H9 (cell line): Measurements from ENCODE around the gene CYP2W1. TPM values are rescaled to one million over a fixed set of nuclear protein-coding genes. Genes with fewer than 3 reads are reported as not detected.
A peak's percentile ranks its signal among the peaks of the same experiment; 100 is the strongest.

Source experiments
- DNase-seq: peaks from one replicate; pipeline ENCODE4 v3.0.0-alpha.2; 2017
- H2AFZ ChIP-seq: one replicate; pipeline ENCODE4 v1.6.1; 2013; ENCODE audit warnings: mild to moderate bottlenecking, low read length, control low read depth, moderate library complexity
- H2AK5ac ChIP-seq: 2 replicates; pipeline ENCODE4 v1.6.1; 2013; ENCODE audit warnings: low read length, control low read depth, mixed read lengths; ENCODE audit not compliant: insufficient read length
- H2BK120ac ChIP-seq: one replicate; pipeline ENCODE4 v1.6.1; 2013; ENCODE audit warnings: low read depth, mild to moderate bottlenecking, low read length, control low read depth, inconsistent platforms; ENCODE audit not compliant: poor library complexity, severe bottlenecking
- H2BK12ac ChIP-seq: 2 replicates; pipeline ENCODE4 v1.6.1; 2013; ENCODE audit warnings: low read length, control low read depth, mixed read lengths, low read depth; ENCODE audit not compliant: insufficient read length
- H2BK15ac ChIP-seq: 2 replicates; pipeline ENCODE4 v1.6.1; 2013; ENCODE audit warnings: low read depth, low read length, control low read depth
- H2BK20ac ChIP-seq: one replicate; pipeline ENCODE4 v1.6.1; 2013; ENCODE audit warnings: low read depth, mild to moderate bottlenecking, low read length, control low read depth, inconsistent platforms; ENCODE audit not compliant: poor library complexity, severe bottlenecking
- H2BK5ac ChIP-seq: 2 replicates; pipeline ENCODE4 v1.6.1; 2013; ENCODE audit warnings: low read length, control low read depth, mixed read lengths; ENCODE audit not compliant: insufficient read length
- H3K14ac ChIP-seq: 2 replicates; pipeline ENCODE4 v1.6.1; 2013; ENCODE audit warnings: low read length, control low read depth; ENCODE audit not compliant: insufficient read depth
- H3K18ac ChIP-seq: 2 replicates; pipeline ENCODE4 v1.6.1; 2013; ENCODE audit warnings: low read depth, mild to moderate bottlenecking, mixed read lengths, low read length, control low read depth; ENCODE audit not compliant: insufficient read length
- H3K23ac ChIP-seq: 2 replicates; pipeline ENCODE4 v1.6.1; 2013; ENCODE audit warnings: low read length, control low read depth, mixed read lengths, low read depth; ENCODE audit not compliant: insufficient read length
- H3K23me2 ChIP-seq: 2 replicates; pipeline ENCODE4 v1.6.1; 2013; ENCODE audit warnings: low read depth, mild to moderate bottlenecking, mixed read lengths, low read length, control low read depth; ENCODE audit not compliant: insufficient read length, poor library complexity, severe bottlenecking
- H3K27ac ChIP-seq: 2 replicates; pipeline ENCODE4 v1.5.1; 2013; ENCODE audit warnings: low read length, control low read depth, mixed read lengths, low read depth; ENCODE audit not compliant: insufficient read length
- H3K27me3 ChIP-seq: 2 replicates; pipeline ENCODE4 v1.6.1; 2013; ENCODE audit warnings: low read length, control low read depth, inconsistent platforms; ENCODE audit not compliant: insufficient read depth
- H3K4ac ChIP-seq: 2 replicates; pipeline ENCODE4 v1.6.1; 2013; ENCODE audit warnings: low read depth, mild to moderate bottlenecking, control low read depth, inconsistent platforms, low read length, moderate library complexity
- H3K4me1 ChIP-seq: 2 replicates; pipeline ENCODE4 v1.6.1; 2013; ENCODE audit warnings: low read length, control low read depth, inconsistent platforms; ENCODE audit not compliant: insufficient read depth
- H3K4me2 ChIP-seq: 2 replicates; pipeline ENCODE4 v1.6.1; 2013; ENCODE audit warnings: low read length, control low read depth, mixed read lengths; ENCODE audit not compliant: insufficient read length, insufficient read depth
- H3K56ac ChIP-seq: 2 replicates; pipeline ENCODE4 v1.6.1; 2013; ENCODE audit warnings: low read depth, mild to moderate bottlenecking, mixed read lengths, low read length, control low read depth; ENCODE audit not compliant: insufficient read length
- H3K79me1 ChIP-seq: 2 replicates; pipeline ENCODE4 v1.6.1; 2013; ENCODE audit warnings: low read depth, mild to moderate bottlenecking, moderate library complexity, low read length, control low read depth, inconsistent platforms; ENCODE audit not compliant: insufficient read depth, poor library complexity, severe bottlenecking
- H3K79me2 ChIP-seq: 2 replicates; pipeline ENCODE4 v1.6.1; 2013; ENCODE audit warnings: low read length, control low read depth, inconsistent platforms; ENCODE audit not compliant: insufficient read depth
- H3K9ac ChIP-seq: 2 replicates; pipeline ENCODE4 v1.6.1; 2013; ENCODE audit warnings: low read length, control low read depth, mixed read lengths; ENCODE audit not compliant: insufficient read length; ENCODE audit errors: extremely low read depth
- H3K9me3 ChIP-seq: one replicate; pipeline ENCODE4 v1.6.1; 2013; ENCODE audit warnings: low read depth, low read length, inconsistent platforms; ENCODE audit not compliant: control insufficient read depth
- H3T11ph ChIP-seq: one replicate; pipeline ENCODE4 v1.6.1; 2013; ENCODE audit warnings: mild to moderate bottlenecking, low read length, control low read depth, inconsistent platforms
- H4K20me1 ChIP-seq: one replicate; pipeline ENCODE4 v1.6.1; 2013; ENCODE audit not compliant: control insufficient read depth, insufficient read length, insufficient read depth
- H4K5ac ChIP-seq: 2 replicates; pipeline ENCODE4 v1.6.1; 2013; ENCODE audit warnings: low read depth, mild to moderate bottlenecking, mixed read lengths, low read length, control low read depth; ENCODE audit not compliant: insufficient read length
- H4K8ac ChIP-seq: replicated peaks from 2 replicates; pipeline ENCODE4 v1.6.1; 2013; ENCODE audit warnings: low read length, control low read depth, mixed read lengths, low read depth; ENCODE audit not compliant: insufficient read length
- H4K91ac ChIP-seq: 2 replicates; pipeline ENCODE4 v1.6.1; 2013; ENCODE audit warnings: low read depth, mild to moderate bottlenecking, moderate library complexity, mixed read lengths, low read length, control low read depth; ENCODE audit not compliant: insufficient read length
- H3K27ac Mint-ChIP-seq, 3 experiments: 2 replicates in 2 of 3; 3 replicates in 1 of 3; pipeline ENCODE4 v1.8.0; 2020 to 2021; ENCODE audit warnings: mixed read lengths in 3 of 3, mild to moderate bottlenecking in 1 of 3, moderate library complexity in 1 of 3
- H3K27me3 Mint-ChIP-seq: 2 replicates; pipeline ENCODE4 v1.8.0; 2021; ENCODE audit warnings: low read depth, mild to moderate bottlenecking, moderate library complexity, mixed read lengths
- H3K36me3 Mint-ChIP-seq, 3 experiments: 2 replicates in 2 of 3; 3 replicates in 1 of 3; pipeline ENCODE4 v1.8.0; 2020 to 2021; ENCODE audit warnings: low read depth in 3 of 3, mixed read lengths in 3 of 3; ENCODE audit not compliant: insufficient read depth in 1 of 3
- H3K4me1 Mint-ChIP-seq, 2 experiments: 2 replicates each; pipeline ENCODE4 v1.8.0; 2020; ENCODE audit warnings: mixed read lengths in 2 of 2
- H3K4me3 Mint-ChIP-seq, 2 experiments: 2 replicates in 1 of 2; 3 replicates in 1 of 2; pipeline ENCODE4 v1.8.0; 2020 to 2021; ENCODE audit warnings: mild to moderate bottlenecking in 2 of 2, mixed read lengths in 2 of 2, moderate library complexity in 1 of 2
- H3K9me3 Mint-ChIP-seq, 2 experiments: 2 replicates in 1 of 2; 3 replicates in 1 of 2; pipeline ENCODE4 v1.8.0; 2020; ENCODE audit warnings: mild to moderate bottlenecking in 2 of 2, mixed read lengths in 2 of 2, moderate library complexity in 1 of 2
- CTCF ChIP-seq: fragments of 200-600 bp; sonication (generic); conservative IDR thresholded peaks from 3 replicates; pipeline ENCODE4 v1.8.0; 2021; ENCODE audit warnings: antibody characterized with exemption, mild to moderate bottlenecking
- WGBS: extraction: QIAGEN DNeasy Blood & Tissue Kit; methylation state at CpG from one replicate; pipeline ENCODE4 v1.1.7; 2013; ENCODE audit warnings: missing lambda C conversion rate, low lambda C conversion rate, mixed read lengths; ENCODE audit not compliant: insufficient read length; ENCODE audit errors: extremely low coverage; 5-methylcytosine and 5-hydroxymethylcytosine counted together
- total RNA-seq: library from RNA; stranded (reverse); gene quantifications from 2 replicates; pipeline ENCODE4 v1.2.1, GENCODE V29; 2021

CYP2W1 gene
- total RNA-seq, 1 experiment from 2014 or later, result not detected

DNA sequence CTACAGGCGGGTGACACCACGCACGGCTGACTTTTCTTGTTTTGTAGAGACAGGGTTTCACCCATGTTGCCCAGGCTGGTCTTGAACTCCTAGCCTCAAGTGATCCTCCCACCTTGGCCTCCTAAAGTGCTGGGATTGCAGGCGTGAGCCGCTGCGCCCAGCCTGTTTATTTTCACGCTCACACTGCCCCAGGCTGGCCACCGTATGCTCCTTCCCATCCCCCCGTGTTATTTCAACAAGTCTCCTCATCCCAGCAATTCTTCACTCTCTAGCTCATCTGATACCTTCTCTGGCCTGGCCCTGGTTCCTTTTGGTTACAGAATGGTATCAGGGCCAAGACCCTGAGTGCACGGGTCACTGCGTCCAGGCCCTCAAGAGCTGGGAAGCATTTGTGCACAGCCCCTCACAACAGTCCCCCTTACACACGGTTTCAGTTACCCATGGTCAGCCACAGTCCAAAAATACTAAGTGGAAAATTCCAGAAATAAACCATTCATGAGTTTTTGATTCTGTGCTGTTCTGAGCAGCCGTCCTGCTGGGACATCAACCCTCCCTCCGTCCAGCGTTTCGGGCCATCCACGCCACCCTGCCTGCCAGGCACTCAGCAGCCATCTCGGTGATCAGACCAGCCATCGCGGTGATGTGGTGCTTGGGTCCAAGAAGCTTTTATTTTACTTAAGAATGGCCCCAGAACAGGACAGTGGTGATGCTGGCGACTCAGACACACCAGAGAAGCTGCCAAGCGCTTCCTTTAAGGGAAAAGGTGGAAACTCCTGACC lies 16.5 kb upstream of the CYP2W1 start:
- no peak overlapping the region for H3K27ac ChIP-seq
- peaks cover 2% of the 10 kb centered on the region; the same call in 1 of the 2 replicates for H3K27me3 Mint-ChIP-seq
- no peak overlapping the region for H4K8ac ChIP-seq
- no peak for TF ChIP-seq CTCF
- H4K91ac ChIP-seq, result no peak overlapping the region
- no peak overlapping the region for H3T11ph ChIP-seq
- no peak overlapping the region for H3K4me2 ChIP-seq
- H3K9ac ChIP-seq, result no peak overlapping the region
- peaks cover 0 to 36% (median 36%) of the 10 kb centered on the region in 3 experiments for H3K36me3 Mint-ChIP-seq
- H2AFZ ChIP-seq, result no peak overlapping the region
- WGBS, result no CpG with 5 or more reads among the region's 22 CpGs
- no peak overlapping the region for H2BK12ac ChIP-seq
- H3K9me3 ChIP-seq, result no peaks in the 10 kb centered on the region
- H3K14ac ChIP-seq, result no peak overlapping the region
- no peak overlapping the region for H2BK120ac ChIP-seq
- H4K5ac ChIP-seq, result no peak overlapping the region
- no peak overlapping the region for H2BK15ac ChIP-seq
- no peak overlapping the region for H3K56ac ChIP-seq
- H2AK5ac ChIP-seq, result no peak overlapping the region
- H3K9me3 Mint-ChIP-seq, result peaks cover 0 to 3% of the 10 kb centered on the region in 2 experiments; a peak in 1 of 5 replicates
- H3K4me1 ChIP-seq, result no peaks in the 10 kb centered on the region
- H3K23me2 ChIP-seq, result no peaks in the 10 kb centered on the region
- H3K79me1 ChIP-seq, result no peaks in the 10 kb centered on the region
- no peak overlapping the region for H3K4me3 Mint-ChIP-seq
- no peak overlapping the region for H2BK5ac ChIP-seq
- H3K23ac ChIP-seq, result no peak overlapping the region
- H3K27me3 ChIP-seq, result no peaks in the 10 kb centered on the region
- peak overlapping the region; percentile 42 to 74 (median 69); a peak in 4 of 7 replicates for H3K27ac Mint-ChIP-seq
- no peak for DNase-seq
- H3K4ac ChIP-seq, result no peak overlapping the region
- peaks cover 10 to 17% of the 10 kb centered on the region in 2 experiments for H3K4me1 Mint-ChIP-seq
- H4K20me1 ChIP-seq, result no peaks in the 10 kb centered on the region
- no peaks in the 10 kb centered on the region for H3K79me2 ChIP-seq
- H2BK20ac ChIP-seq, result no peak overlapping the region
- no peak overlapping the region for H3K18ac ChIP-seq
